Stimulated activated CD8-positive, alpha-beta memory T cell treated with anti-CD3 and anti-CD28 coated beads, Interleukin-4, amount 100 ng/mL, for 24 hours (primary cell): ENCODE measurements around the gene GMPS.
"Not testable (repeated sequence)": the region's sequence is repeated elsewhere in the genome, so short reads cannot be mapped to it uniquely, and the experiment has no call there.

Source experiments
- DNase-seq: peaks from one replicate; pipeline ENCODE4 v3.0.0-alpha.2; 2020; ENCODE audit warnings: low read depth

The GMPS gene

GRCh38 chr3:155870133-155870944, at the start of gene GMPS:
TSS of gene GMPS (plus strand) at chr3:155870650. CDS start at chr3:155870871, 221 bp downstream.
- DNase-seq: peak; percentile 94

GRCh38 chr3:155828490-155829098, 41.9 kb upstream of the GMPS start:
- not testable (repeated sequence) for DNase-seq

DNA sequence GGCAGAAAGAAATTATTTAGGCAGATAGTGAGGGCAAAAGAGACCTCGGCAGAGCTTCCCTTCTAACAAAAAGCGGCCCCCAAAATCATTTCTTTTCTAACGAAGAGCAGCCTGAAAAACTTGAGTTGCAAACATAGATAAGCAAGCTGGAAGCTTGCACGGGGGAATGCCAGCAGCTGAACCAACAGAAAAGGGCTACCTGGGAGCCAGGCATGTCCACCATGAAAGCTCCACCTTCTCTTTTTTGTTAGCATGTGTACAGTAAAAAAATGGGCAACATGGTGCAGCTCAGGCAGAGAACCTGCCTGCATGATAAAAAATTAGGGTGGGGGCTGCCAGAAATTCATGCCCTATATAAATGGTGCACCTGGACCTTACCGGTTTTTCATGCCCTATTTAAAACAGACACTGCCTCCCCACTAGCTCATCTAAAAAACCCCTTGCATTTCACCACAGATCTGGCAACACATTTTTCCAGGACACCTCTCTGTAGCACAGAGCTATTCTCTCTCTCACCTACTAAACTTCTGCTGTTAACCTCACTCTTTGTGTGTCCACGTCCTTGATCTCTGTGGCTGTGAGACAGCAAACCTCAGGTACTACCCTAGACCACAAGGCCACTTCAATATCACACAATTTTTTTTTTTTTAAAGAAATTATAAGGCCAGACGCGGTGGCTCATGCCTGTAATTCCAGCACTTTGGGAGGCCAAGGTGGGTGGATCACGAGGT, 34.9 kb upstream of the GMPS start:
- DNase-seq: no peak

- DNase-seq: no peak
Measured at GRCh38 chr3:155843569-155843968, 26.9 kb upstream of the GMPS start.

DNA sequence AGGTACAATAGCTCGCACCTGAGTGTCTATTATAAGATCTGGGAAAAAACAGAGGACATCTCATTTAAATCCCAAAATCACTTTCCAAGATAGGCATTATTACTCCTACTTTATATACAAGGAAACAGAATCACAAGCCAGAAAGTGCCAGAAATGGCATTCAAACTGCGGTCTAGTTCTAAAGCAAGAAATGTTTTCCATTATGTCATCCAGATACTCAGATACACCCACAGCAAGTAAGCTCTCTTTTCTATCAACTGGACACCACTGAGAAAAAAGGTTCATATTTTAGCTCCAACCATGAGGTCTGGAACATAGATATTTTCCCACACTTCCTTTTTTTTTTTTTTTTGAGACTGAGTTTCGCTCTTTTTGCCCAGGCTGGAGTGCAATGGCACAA, 24.3 kb upstream of the GMPS start:
- no peak for DNase-seq

DNA sequence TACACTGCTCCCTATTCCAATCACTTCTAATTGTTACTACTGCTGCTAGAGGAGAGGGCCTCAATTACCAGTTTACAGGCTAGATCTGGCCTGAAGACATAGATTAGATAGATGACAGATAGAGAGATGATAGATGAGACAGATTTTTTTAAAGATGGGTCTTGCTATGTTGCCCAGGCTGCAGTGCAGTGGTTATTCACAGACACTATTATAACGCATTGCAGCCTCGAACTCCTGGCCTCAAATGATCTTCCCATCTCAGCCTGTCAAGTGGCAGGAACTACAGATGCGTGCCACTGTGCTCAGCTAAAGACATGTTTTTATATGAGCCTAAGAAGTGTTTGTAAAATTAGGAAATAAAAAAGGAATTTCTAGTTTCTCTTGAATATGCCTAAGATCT, 22.5 kb upstream of the GMPS start:
- DNase-seq: no peak

GRCh38 chr3:155849404-155849803, 21.0 kb upstream of the GMPS start:
- not testable (repeated sequence) for DNase-seq

- DNase-seq: no peak
Measured at GRCh38 chr3:155852341-155852740, 18.1 kb upstream of the GMPS start.

DNA sequence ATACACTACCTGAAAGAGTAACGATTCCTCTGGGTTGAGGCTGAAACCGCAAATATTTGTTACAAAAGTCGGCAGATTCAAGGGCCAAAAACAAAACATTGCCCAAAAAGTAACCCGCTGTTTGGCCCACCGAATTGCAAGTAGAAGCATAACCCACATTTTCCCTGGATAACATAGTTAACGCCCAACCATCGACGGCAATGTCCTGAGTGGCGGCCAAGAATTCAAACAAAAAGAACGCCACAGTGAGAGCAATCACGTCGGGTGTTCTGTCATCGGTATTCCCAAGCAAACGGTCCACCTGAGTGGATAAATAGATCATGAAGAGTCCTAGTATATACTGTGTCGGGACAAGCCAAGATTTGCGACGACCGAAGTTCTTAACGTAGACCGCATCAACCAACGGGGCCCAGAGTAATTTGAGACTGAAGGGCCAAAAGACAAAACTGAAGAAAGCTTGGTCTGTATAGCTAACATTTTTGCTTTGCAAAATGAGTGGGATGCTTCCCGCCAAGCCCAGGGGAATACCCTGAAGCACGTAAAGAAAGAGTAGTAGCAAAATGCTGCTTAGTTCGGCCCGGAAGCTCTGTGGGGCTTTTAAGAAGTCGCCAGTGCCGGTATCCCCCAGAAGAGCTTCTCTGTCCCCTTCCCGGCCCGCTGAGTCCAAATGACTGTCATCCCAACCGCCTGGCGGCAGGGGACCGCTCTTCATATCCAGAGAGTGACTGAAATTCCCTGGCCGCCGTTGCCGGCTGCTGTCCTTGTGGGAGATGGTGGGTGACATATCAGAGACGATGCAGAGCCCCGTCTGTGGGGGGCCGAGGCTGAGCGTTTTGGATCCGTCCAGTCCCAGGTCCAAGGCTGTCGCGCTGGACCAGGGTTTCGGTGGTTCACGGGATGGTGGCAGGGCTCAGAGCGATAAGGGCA, 17.0 kb upstream of the GMPS start:
- peak; percentile 7 for DNase-seq

DNA sequence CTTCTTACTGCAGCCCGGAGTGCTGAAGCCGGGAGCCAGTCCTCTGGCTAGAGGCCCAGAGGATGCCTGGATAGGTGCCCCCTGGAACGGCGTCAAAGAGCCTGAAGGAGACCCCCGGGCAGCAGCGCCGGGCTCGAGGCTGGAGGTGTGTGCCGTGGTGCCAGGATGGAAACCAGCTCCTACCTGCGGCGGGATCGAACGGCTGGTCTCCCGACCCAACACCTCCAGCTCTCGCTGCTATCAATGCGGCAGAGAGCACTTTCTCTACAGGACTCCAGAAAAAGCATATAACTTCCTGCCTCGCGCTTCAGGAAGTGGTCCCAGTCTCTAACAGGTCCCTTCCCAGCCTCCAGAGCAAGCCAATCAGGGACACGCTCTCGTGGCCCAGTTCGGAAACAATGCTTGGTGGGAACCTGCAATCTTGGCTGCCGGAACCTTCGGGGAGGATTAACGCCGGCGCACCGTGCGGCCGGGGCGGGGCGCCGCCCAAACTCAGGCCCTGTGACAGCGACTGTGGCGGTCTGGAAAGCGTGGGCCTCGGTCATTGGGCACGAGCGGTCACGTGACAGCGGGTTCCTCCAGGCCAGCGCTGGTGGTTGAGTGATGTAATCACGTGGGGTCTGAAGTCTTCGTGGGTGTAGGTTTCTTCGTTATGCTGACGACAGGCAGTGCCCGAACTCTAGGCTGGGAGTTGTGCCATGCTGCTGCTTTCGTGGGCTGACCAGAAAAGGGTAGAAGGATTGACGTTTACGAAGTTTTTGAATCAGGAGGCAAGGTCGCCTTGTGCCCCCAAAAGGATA, 16.1 kb upstream of the GMPS start, which contains the start of gene SLC33A1:
SLC33A1 (minus strand) TSS at position 287 of the 800 bp plus-strand sequence. CDS start 430 bp downstream, outside the sequence.
- DNase-seq: peak; percentile 98

GRCh38 chr3:155859859-155860258, 10.6 kb upstream of the GMPS start:
- no peak for DNase-seq

- not testable (repeated sequence) for DNase-seq
Measured at GRCh38 chr3:155860424-155860823, 10.0 kb upstream of the GMPS start.

- DNase-seq: no peak
Measured at GRCh38 chr3:155861476-155862183, 8.8 kb upstream of the GMPS start.

DNA sequence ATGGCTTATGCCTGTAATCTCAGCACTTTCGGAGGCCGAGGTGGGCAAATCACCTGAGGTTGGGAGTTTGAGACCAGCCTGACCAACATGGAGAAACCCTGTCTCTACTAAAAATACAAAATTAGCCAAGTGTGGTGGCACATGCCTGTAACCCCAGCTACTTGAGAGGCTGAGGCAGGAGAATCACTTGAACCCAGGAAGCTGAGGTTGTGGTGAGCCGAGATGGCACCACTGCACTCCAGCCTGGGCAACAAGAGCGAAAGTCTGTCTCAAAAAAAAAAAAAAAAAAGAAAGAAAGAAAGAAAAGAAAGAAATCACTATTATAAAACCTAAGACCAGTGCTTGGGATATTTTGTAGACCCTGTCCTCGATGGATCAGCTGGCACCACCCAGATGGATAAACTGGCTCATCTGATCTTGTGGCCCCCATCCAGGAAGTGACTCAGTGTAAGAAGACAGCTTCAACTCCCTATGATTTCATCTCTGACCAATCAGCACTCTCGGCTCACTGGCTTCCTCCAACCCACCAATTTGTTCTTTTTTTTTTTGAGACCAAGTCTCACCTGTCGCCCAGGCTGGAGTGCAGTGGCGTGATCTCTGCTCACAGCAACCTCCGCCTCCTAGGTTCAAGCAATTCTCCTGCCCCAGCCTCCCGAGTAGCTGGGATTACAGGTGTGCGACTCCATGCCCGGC, 8.0 kb upstream of the GMPS start:
- DNase-seq: peak; percentile 33

GRCh38 chr3:155863072-155863784, 7.2 kb upstream of the GMPS start:
- no peak for DNase-seq

DNA sequence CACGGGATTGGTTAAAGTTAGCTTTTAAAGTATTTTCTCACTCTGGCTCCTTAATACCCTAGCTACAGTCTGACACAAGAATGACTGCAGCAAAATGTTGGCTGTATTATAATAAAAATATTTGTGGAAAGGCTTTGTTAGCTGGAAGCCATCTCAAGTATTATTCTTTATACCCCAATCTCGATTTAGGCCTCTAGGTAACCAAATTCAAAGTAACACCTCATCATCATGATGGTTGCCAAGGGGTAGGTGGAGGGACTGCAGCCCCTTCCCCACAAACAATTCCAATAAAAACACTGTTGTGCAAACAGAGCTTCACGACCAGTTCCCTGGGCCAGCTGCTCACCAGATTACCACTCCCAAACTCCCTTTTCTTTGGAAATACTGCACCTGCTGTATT, 759 bp upstream of the GMPS start:
- DNase-seq: no peak

DNA sequence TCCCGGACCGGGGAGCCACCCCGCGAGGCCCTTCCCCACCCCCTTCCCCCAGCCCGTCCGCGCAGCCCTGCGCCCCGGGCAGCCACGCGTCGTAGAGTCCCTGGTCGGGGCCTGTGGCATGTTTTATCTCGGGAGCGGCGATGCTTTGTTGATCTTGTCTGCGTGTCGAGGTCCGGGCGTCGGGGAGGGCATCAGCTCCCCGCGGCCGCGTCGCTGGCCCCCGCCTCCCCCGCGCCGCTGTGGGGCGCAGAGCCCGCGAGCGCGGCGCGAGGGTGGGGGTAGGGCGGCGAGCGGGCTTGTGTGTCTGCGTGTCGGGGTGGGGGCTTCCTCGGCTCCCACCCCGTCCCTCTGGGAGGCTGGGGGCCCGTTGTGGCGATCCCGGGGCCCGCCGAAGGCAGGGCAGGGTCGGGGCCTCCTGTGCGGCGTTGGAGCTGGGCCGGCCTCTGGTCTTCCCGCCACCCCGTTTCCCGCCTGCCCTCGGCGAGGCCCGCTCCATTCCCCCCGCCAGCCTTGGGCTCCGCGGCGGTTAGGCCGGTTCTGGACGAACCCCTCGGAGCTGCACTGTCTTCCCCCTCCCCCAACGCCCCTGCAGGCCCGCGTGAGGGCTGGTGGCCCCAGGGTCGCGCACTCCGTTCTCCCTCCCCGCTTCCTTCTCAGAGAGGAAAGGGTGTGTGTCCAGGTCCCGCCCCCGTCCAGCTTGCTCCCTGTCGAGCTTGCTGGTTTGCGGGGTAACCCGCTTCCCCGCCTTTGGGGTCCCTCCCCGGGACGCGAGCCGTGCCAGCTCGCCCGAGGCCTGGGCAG, 695 bp downstream of the GMPS start:
- DNase-seq: peak; percentile 34

DNA sequence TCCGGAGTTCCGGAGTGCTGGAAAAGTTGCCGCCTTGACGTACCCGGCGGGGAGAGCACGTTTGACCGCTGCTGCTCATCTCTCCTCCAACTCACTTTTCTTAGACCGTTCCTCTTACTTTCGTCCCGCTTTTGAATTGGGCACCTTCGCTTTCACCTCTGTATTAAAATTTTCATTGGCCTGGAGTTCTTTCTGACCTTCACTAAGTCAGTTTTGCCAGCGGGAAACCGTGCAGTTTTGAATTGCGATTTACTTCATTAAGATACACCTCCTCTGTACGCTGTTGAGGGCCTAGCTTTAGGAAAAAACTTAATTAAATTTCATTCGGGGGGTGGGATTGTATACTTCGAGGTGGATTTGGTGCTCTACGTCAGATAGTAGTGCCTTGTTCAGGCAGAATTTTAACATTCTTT, 1.3 kb downstream of the GMPS start:
- DNase-seq: no peak
